HepG2 (cell line): ENCODE measurements around the gene NOL4L. TPM values are rescaled to one million over a fixed set of nuclear protein-coding genes. Genes with fewer than 3 reads are reported as not detected.

ENCODE experiments used
- AGO1 ChIP-seq: fragments of 200-400 bp; formaldehyde crosslinking; IDR thresholded peaks from 2 replicates; pipeline ENCODE4 v1.6.1; 2017; ENCODE audit warnings: mild to moderate bottlenecking, low read depth, low read length, moderate library complexity; ENCODE audit not compliant: poor library complexity, severe bottlenecking
- HNF1A ChIP-seq, 2 experiments: sonication (generic) in 1 of 2; formaldehyde crosslinking in 1 of 2; IDR thresholded peaks; 2 replicates each; pipeline versions ENCODE4 v1.4.0 to v1.6.1; 2016 to 2020; ENCODE audit warnings: borderline replicate concordance in 1 of 2, low read depth in 1 of 2, mild to moderate bottlenecking in 1 of 2, missing genetic modification reagents in 1 of 2
- NCOA1 ChIP-seq: sonication (generic); formaldehyde crosslinking; IDR thresholded peaks from 2 replicates; pipeline ENCODE4 v1.9.0; 2021; ENCODE audit warnings: missing genetic modification reagents
- NFYB ChIP-seq: sonication (generic); formaldehyde crosslinking; IDR thresholded peaks from 2 replicates; pipeline ENCODE4 v1.4.0; 2020; ENCODE audit warnings: missing genetic modification reagents
- PAWR ChIP-seq: sonication (generic); formaldehyde crosslinking; IDR thresholded peaks from 2 replicates; pipeline ENCODE4 v1.4.0; 2020; ENCODE audit warnings: missing genetic modification reagents, mild to moderate bottlenecking, borderline replicate concordance
- RORA ChIP-seq: sonication (generic); formaldehyde crosslinking; IDR thresholded peaks from 2 replicates; pipeline ENCODE4 v1.5.0; 2020; ENCODE audit warnings: mild to moderate bottlenecking, missing genetic modification reagents, moderate library complexity
- SMARCE1 ChIP-seq: fragments of 450-650 bp; IDR thresholded peaks from 2 replicates; pipeline ENCODE4 v1.6.1; 2017; ENCODE audit warnings: borderline replicate concordance
- TCF7L2 ChIP-seq: IDR thresholded peaks from 2 replicates; pipeline ENCODE4 v1.6.1; 2011; ENCODE audit warnings: mild to moderate bottlenecking, low read depth, low read length, moderate library complexity
- TEAD2 ChIP-seq: sonication (generic); formaldehyde crosslinking; IDR thresholded peaks from 2 replicates; pipeline ENCODE4 v1.9.0; 2021; ENCODE audit warnings: missing genetic modification reagents
- ZBTB34 ChIP-seq: sonication (generic); formaldehyde crosslinking; IDR thresholded peaks from 2 replicates; pipeline ENCODE4 v1.8.0; 2022; ENCODE audit warnings: mild to moderate bottlenecking, missing genetic modification reagents
- ZBTB38 ChIP-seq: sonication (generic); formaldehyde crosslinking; IDR thresholded peaks from 2 replicates; pipeline ENCODE4 v1.5.1; 2020; ENCODE audit warnings: mild to moderate bottlenecking, missing genetic modification reagents
- ZMYM2 ChIP-seq: sonication (generic); formaldehyde crosslinking; IDR thresholded peaks from 2 replicates; pipeline ENCODE4 v1.8.0; 2022; ENCODE audit warnings: mild to moderate bottlenecking, missing genetic modification reagents
- ZNF577 ChIP-seq: sonication (generic); formaldehyde crosslinking; IDR thresholded peaks from 2 replicates; pipeline ENCODE4 v1.4.0; 2020; ENCODE audit warnings: mild to moderate bottlenecking, low read depth, missing genetic modification reagents, borderline replicate concordance
- polyA plus RNA-seq, 8 experiments: library from polyadenylated mRNA; depleted of rRNA in 3 of 8; stranded (reverse) in 7 of 8; unstranded in 1 of 8; fragments of >200 nt; fragmentation: Illumina TruSeq in 4 of 8; extraction: Trizol in 4 of 8; gene quantifications; 2 replicates each; pipeline versions ENCODE4 v1.2.1 to v1.2.3, GENCODE V29; 2011 to 2016; ENCODE audit warnings: low read depth in 4 of 8, missing spikeins in 1 of 8, mixed read lengths in 1 of 8; ENCODE audit not compliant: insufficient read depth in 1 of 8
- total RNA-seq, 5 experiments: library from RNA; depleted of rRNA; stranded (reverse); fragments of >200 nt; fragmentation: Illumina TruSeq; extraction: Trizol; gene quantifications; 2 replicates each; pipeline ENCODE4 v1.2.3, GENCODE V29; 2016; ENCODE audit warnings: low read depth in 1 of 5
- TF ChIP-seq, protein P1 (sequence below): sonication (generic); formaldehyde crosslinking; IDR thresholded peaks from 2 replicates; pipeline ENCODE4 v1.4.0; 2020; ENCODE audit warnings: missing genetic modification reagents

Gene NOL4L
- total and polyA plus RNA-seq, 2 of the 13 experiments (the other 11 are each of a cell fraction or from before 2014, with no cell fraction given) = 16.6 to 35.4 TPM

- TF ChIP-seq, protein P1, sequence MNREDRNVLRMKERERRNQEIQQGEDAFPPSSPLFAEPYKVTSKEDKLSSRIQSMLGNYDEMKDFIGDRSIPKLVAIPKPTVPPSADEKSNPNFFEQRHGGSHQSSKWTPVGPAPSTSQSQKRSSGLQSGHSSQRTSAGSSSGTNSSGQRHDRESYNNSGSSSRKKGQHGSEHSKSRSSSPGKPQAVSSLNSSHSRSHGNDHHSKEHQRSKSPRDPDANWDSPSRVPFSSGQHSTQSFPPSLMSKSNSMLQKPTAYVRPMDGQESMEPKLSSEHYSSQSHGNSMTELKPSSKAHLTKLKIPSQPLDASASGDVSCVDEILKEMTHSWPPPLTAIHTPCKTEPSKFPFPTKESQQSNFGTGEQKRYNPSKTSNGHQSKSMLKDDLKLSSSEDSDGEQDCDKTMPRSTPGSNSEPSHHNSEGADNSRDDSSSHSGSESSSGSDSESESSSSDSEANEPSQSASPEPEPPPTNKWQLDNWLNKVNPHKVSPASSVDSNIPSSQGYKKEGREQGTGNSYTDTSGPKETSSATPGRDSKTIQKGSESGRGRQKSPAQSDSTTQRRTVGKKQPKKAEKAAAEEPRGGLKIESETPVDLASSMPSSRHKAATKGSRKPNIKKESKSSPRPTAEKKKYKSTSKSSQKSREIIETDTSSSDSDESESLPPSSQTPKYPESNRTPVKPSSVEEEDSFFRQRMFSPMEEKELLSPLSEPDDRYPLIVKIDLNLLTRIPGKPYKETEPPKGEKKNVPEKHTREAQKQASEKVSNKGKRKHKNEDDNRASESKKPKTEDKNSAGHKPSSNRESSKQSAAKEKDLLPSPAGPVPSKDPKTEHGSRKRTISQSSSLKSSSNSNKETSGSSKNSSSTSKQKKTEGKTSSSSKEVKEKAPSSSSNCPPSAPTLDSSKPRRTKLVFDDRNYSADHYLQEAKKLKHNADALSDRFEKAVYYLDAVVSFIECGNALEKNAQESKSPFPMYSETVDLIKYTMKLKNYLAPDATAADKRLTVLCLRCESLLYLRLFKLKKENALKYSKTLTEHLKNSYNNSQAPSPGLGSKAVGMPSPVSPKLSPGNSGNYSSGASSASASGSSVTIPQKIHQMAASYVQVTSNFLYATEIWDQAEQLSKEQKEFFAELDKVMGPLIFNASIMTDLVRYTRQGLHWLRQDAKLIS (CRISPR knock-in tag) = no peak
- TF ChIP-seq PAWR (no peak), TEAD2 (CRISPR knock-in tag) (no peak), SMARCE1 (no peak), RORA (CRISPR knock-in tag) (no peak), ZBTB34 (CRISPR knock-in tag) (no peak), NCOA1 (no peak), ZMYM2 (0 out of 2 replicates have a peak, but pooled peaks have one; percentile 16), AGO1 (no peak), ZBTB38 (CRISPR knock-in tag) (0 out of 2 replicates have a peak, but pooled peaks have one; percentile 27), ZNF577 (CRISPR knock-in tag) (no peak), NFYB (no peak), HNF1A (IDR thresholded peaks at IDR 0.05; ENCODE audit: low read depth) (no peak), HNF1A (CRISPR knock-in tag; IDR thresholded peaks at IDR 0.05; ENCODE audit: borderline replicate concordance) (no peak), TCF7L2 (no peak)
These were observed 56.0 kb downstream of the NOL4L start (continued) for GRCh38 chr20:32528905-32529670.
